GM12878 (cell line): ENCODE results near the gene ZNF491.

Experiments used
- CTCF ChIP-seq, 3 experiments: IDR thresholded peaks in 2 of 3; conservative IDR thresholded peaks in 1 of 3; 2 replicates each; pipeline ENCODE4 v1.5.1; 2011; ENCODE audit warnings: low read depth in 3 of 3, low read length in 3 of 3, mild to moderate bottlenecking in 3 of 3, control low read depth in 2 of 3, moderate library complexity in 2 of 3, inconsistent platforms in 1 of 3, mixed read lengths in 1 of 3; ENCODE audit not compliant: control insufficient read depth in 2 of 3, insufficient read depth in 1 of 3; ENCODE audit errors: extremely low read depth in 1 of 3
- HCFC1 ChIP-seq: fragments of 150-350 bp; IDR thresholded peaks from 2 replicates; pipeline ENCODE4 v1.6.1; 2014; ENCODE audit warnings: low read length

DNA sequence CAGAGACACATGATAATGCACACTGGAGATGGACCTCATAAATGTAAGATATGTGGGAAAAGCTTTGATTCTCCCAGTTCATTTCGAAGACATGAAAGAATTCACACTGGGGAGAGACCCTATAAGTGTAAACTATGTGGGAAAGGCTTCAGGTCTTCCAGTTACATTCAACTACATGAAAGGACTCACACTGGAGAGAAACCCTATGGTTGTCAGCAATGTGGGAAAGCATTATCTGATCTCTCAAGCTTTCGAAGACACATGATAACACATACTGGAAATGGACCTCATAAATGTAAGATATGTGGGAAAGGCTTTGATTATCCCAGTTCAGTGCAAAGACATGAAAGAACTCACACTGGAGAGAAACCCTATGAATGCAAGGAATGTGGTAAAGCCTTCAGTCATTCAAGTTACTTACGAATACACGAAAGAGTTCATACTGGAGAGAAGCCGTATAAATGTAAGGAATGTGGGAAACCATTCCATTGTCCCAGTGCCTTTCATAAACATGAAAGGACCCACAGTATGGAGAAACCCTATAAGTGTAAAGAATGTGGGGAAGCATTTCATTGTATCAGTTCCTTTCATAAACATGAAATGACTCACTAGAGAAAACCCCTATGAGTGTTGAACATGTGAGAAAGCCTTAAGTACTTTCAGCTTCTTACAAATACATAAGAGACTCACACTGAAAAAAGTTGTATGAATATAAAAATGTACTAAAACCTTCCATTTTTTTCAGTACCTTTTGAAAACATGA is 16.8 kb upstream of the ZNF491 start:
- TF ChIP-seq CTCF (IDR thresholded peaks at IDR 0.05 in 2 of 3, conservative IDR thresholded peaks at IDR 0.05 in 1 of 3; ENCODE audit: control insufficient read depth in 2 of 3, extremely low read depth in 1 of 3, insufficient read depth in 1 of 3, low read depth in 3 of 3, low read length in 3 of 3) (no peak), HCFC1 (no peak)
